HCT116 (cell line): ENCODE data around the gene PSMB9. TPM values are rescaled to one million over a fixed set of nuclear protein-coding genes. Genes with fewer than 3 reads are reported as not detected.

Experiments
- ATAC-seq: fragments of 200-7000 bp; cut with Tn5 transposase; 2 replicates; pipeline ENCODE4 v1.9.1; 2020; ENCODE audit warnings: mild to moderate bottlenecking, moderate library complexity
- BruUV-seq: library from RNA; stranded (reverse); fragments of 400-500 nt; replicated peaks from 2 replicates; lab custom pipeline; 2021; lab: Mats Ljungman, UMichigan
- CTCF ChIA-PET: fragments of 300-600 bp; sonication (Branson Sonifier 250); formaldehyde crosslinking; loops from one replicate; lab custom pipeline; 2021; ENCODE audit warnings: antibody characterized with exemption; lab: Charles Lee
- POLR2A ChIA-PET: fragments of 300-600, 350-600 bp; sonication (Branson Sonifier 250); formaldehyde crosslinking; loops from one replicate; lab custom pipeline; 2021; ENCODE audit warnings: antibody characterized with exemption; lab: Charles Lee
- RAD21 ChIA-PET, 2 experiments: fragments of 300-600 bp; sonication (Branson Sonifier 250); formaldehyde crosslinking; loops; one replicate each; lab custom pipeline; 2023; ENCODE audit warnings: low total read pairs in 2 of 2; ENCODE audit not compliant: uncharacterized antibody in 2 of 2, unreplicated experiment in 2 of 2, low non-redundant PET in 1 of 2; lab: Charles Lee
- DNase-seq: peaks from one replicate; pipeline ENCODE4 v3.0.0-alpha.2; 2010; ENCODE audit warnings: low read depth, low spot score
- H2AFZ ChIP-seq: fragments of 200-600 bp; shearing (Covaris generic), sonication (generic); 2 replicates; pipeline ENCODE4 v1.6.1; 2017; ENCODE audit warnings: low read depth, mixed run types, mixed read lengths, antibody characterized with exemption, low read length; ENCODE audit not compliant: poor library complexity, severe bottlenecking
- H3K27ac ChIP-seq: 2 replicates; pipeline ENCODE4 v1.5.1; 2012; ENCODE audit warnings: low read depth, low read length
- H3K27me3 ChIP-seq: fragments of 200-600 bp; sonication (generic); 2 replicates; pipeline ENCODE4 v1.6.1; 2016; ENCODE audit warnings: mixed run types, low read length, mixed read lengths; ENCODE audit not compliant: insufficient read depth
- H3K36me3 ChIP-seq, 2 experiments: fragments of 200-500 bp in 1 of 2; fragments of 200-600 bp in 1 of 2; sonication (Bioruptor generic) in 1 of 2; sonication (generic) in 1 of 2; 2 replicates each; pipeline versions ENCODE4 v1.5.1 to v1.6.1; 2014 to 2016; ENCODE audit warnings: low read length in 2 of 2, inconsistent platforms in 1 of 2, mixed read lengths in 1 of 2, mixed run types in 1 of 2; ENCODE audit not compliant: insufficient read depth in 2 of 2, control insufficient read depth in 1 of 2
- H3K4me1 ChIP-seq, 2 experiments: fragments of 200-600 bp in 1 of 2; sonication (generic) in 1 of 2; 2 replicates each; pipeline versions ENCODE4 v1.5.1 to v1.6.1; 2012 to 2017; ENCODE audit warnings: low read length in 2 of 2, inconsistent platforms in 1 of 2, mild to moderate bottlenecking in 1 of 2, mixed read lengths in 1 of 2, mixed run types in 1 of 2, moderate library complexity in 1 of 2; ENCODE audit not compliant: insufficient read depth in 2 of 2, control insufficient read depth in 1 of 2
- H3K4me2 ChIP-seq: fragments of 200-600 bp; sonication (generic); 2 replicates; pipeline ENCODE4 v1.6.1; 2017; ENCODE audit warnings: mixed run types, low read length, mixed read lengths
- H3K4me3 ChIP-seq, 2 experiments: fragments of 200-600 bp in 1 of 2; sonication (generic) in 1 of 2; replicated peaks in 1 of 2; 2 replicates each; pipeline ENCODE4 v1.5.1; 2011 to 2016; ENCODE audit warnings: low read length in 2 of 2, control low read depth in 1 of 2, low read depth in 1 of 2, mild to moderate bottlenecking in 1 of 2, mixed read lengths in 1 of 2, mixed run types in 1 of 2
- H3K79me2 ChIP-seq: fragments of 200-600 bp; sonication (generic); 2 replicates; pipeline ENCODE4 v1.6.1; 2017; ENCODE audit warnings: mild to moderate bottlenecking, mixed run types, low read length, moderate library complexity, mixed read lengths; ENCODE audit not compliant: insufficient read depth
- H3K9ac ChIP-seq: fragments of 200-600 bp; sonication (generic); 2 replicates; pipeline ENCODE4 v1.6.1; 2016; ENCODE audit warnings: low read length, mixed read lengths
- H3K9me2 ChIP-seq: fragments of 200-600 bp; sonication (generic), shearing (Covaris generic); 2 replicates; pipeline ENCODE4 v1.6.1; 2017; ENCODE audit warnings: mixed run types, mild to moderate bottlenecking, moderate library complexity; ENCODE audit not compliant: insufficient read depth
- H3K9me3 ChIP-seq, 2 experiments: fragments of 200-500 bp in 1 of 2; fragments of 200-600 bp in 1 of 2; sonication (Bioruptor generic) in 1 of 2; sonication (generic) in 1 of 2; 2 replicates each; pipeline ENCODE4 v1.6.1; 2014 to 2017; ENCODE audit warnings: low read length in 2 of 2, mixed read lengths in 2 of 2, inconsistent platforms in 1 of 2, low read depth in 1 of 2, mild to moderate bottlenecking in 1 of 2, mixed run types in 1 of 2, moderate library complexity in 1 of 2; ENCODE audit not compliant: control insufficient read depth in 1 of 2, insufficient read depth in 1 of 2
- H4K20me1 ChIP-seq: fragments of 200-600 bp; sonication (generic), shearing (Covaris generic); 2 replicates; pipeline ENCODE4 v1.6.1; 2017; ENCODE audit warnings: mixed run types, mild to moderate bottlenecking, moderate library complexity; ENCODE audit not compliant: insufficient read depth
- EGR1 ChIP-seq: IDR thresholded peaks from 2 replicates; pipeline ENCODE4 v1.6.1; 2012; ENCODE audit warnings: low read depth
- EZH2 ChIP-seq: fragments of 200-600 bp; sonication (generic); IDR thresholded peaks from 2 replicates; pipeline ENCODE4 v1.6.1; 2017; ENCODE audit warnings: antibody characterized with exemption, mixed run types
- EZH2phosphoT487 ChIP-seq: fragments of 200-600 bp; IDR thresholded peaks from 2 replicates; pipeline ENCODE4 v1.6.1; 2018; ENCODE audit warnings: antibody characterized with exemption, borderline replicate concordance
- JUND ChIP-seq: IDR thresholded peaks from 2 replicates; pipeline ENCODE4 v1.6.1; 2012
- POLR2A ChIP-seq: IDR thresholded peaks from 2 replicates; pipeline ENCODE4 v1.7.0; 2011; ENCODE audit warnings: borderline replicate concordance; ENCODE audit not compliant: insufficient read depth, insufficient read length; ENCODE audit errors: extremely low read depth
- POLR2AphosphoS5 ChIP-seq: IDR thresholded peaks from 2 replicates; pipeline ENCODE4 v1.6.1; 2011; ENCODE audit warnings: mild to moderate bottlenecking, low read depth, low read length, moderate library complexity
- REST ChIP-seq: IDR thresholded peaks from 2 replicates; pipeline ENCODE4 v1.6.1; 2012; ENCODE audit warnings: low read depth
- SP1 ChIP-seq: IDR thresholded peaks from 2 replicates; pipeline ENCODE4 v1.6.1; 2012; ENCODE audit warnings: low read depth
- SRF ChIP-seq: IDR thresholded peaks from 2 replicates; pipeline ENCODE4 v1.6.1; 2012; ENCODE audit warnings: low read depth
- TCF7L2 ChIP-seq: IDR thresholded peaks from 2 replicates; pipeline ENCODE4 v1.7.0; 2011; ENCODE audit warnings: borderline replicate concordance, inconsistent platforms; ENCODE audit not compliant: insufficient read depth, insufficient read length; ENCODE audit errors: extremely low read depth
- YY1 ChIP-seq: IDR thresholded peaks from 2 replicates; pipeline ENCODE4 v1.6.1; 2011; ENCODE audit warnings: low read length, low read depth, moderate library complexity, mild to moderate bottlenecking; ENCODE audit not compliant: insufficient replicate concordance; ENCODE audit errors: extremely low read depth
- ZBTB33 ChIP-seq: IDR thresholded peaks from 2 replicates; pipeline ENCODE4 v1.6.1; 2011; ENCODE audit warnings: mild to moderate bottlenecking, low read length, moderate library complexity; ENCODE audit not compliant: insufficient replicate concordance; ENCODE audit errors: extremely low read depth
- ZNF274 ChIP-seq: fragments of 200-500 bp; sonication (Bioruptor generic); IDR thresholded peaks from 2 replicates; pipeline ENCODE4 v1.6.1; 2014; ENCODE audit warnings: mild to moderate bottlenecking, low read depth, low read length, inconsistent platforms
- intact Hi-C: fragments of 100-400 bp; cut with micrococcal nuclease; formaldehyde crosslinking; loops from 2 replicates; pipeline ENCODE4 v1.10.0; 2022
- total RNA-seq: library from RNA; stranded (reverse); gene quantifications from one replicate; pipeline ENCODE4 v1.2.1, GENCODE V29; 2021; ENCODE audit not compliant: unreplicated experiment
- TF ChIP-seq, protein P1 (sequence below): IDR thresholded peaks from 2 replicates; pipeline ENCODE4 v1.6.1; 2012
- TF ChIP-seq, protein P2 (sequence below): IDR thresholded peaks from 2 replicates; pipeline ENCODE4 v1.6.1; 2012

Gene PSMB9
- total RNA-seq, 1 experiment from 2014 or later = 8.1 TPM

- intact Hi-C loops = no loop called here
Observed at GRCh38 chr6:32847795-32848194, 6.2 kb upstream of the PSMB9 start.

More at GRCh38 chr6:32847795-32848194, 6.2 kb upstream of the PSMB9 start:
- RAD21 ChIA-PET = no interaction called here
- no peak overlapping the region for H2AFZ ChIP-seq
- H3K9ac ChIP-seq = no peak overlapping the region
- H3K4me3 ChIP-seq = no peak overlapping the region
- TF ChIP-seq EGR1 (no peak), TCF7L2 (no peak), POLR2AphosphoS5 (no peak), SP1 (no peak), REST (no peak), YY1 (no peak), ZNF274 (no peak), EZH2 (no peak), SRF (no peak), JUND (no peak), EZH2phosphoT487 (no peak), POLR2A (no peak), ZBTB33 (no peak)
- TF ChIP-seq, protein P1, sequence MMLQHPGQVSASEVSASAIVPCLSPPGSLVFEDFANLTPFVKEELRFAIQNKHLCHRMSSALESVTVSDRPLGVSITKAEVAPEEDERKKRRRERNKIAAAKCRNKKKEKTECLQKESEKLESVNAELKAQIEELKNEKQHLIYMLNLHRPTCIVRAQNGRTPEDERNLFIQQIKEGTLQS = no peak
- TF ChIP-seq, protein P2, sequence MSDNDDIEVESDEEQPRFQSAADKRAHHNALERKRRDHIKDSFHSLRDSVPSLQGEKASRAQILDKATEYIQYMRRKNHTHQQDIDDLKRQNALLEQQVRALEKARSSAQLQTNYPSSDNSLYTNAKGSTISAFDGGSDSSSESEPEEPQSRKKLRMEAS = no peak
- peaks cover 14 to 23% of the 10 kb centered on the region in 2 experiments; a peak in 3 of 4 replicates for H3K4me1 ChIP-seq
- H3K9me2 ChIP-seq = no peaks in the 10 kb centered on the region
- H3K36me3 ChIP-seq = no peaks in the 10 kb centered on the region; a peak in 1 of 4 replicates
- H3K4me2 ChIP-seq = no peak overlapping the region
- no TSS peak for BruUV-seq
- POLR2A ChIA-PET = no interaction called here
- H3K27me3 ChIP-seq = no peaks in the 10 kb centered on the region
- ATAC-seq (no peak), DNase-seq (no peak)
- no peaks in the 10 kb centered on the region for H3K9me3 ChIP-seq
- CTCF ChIA-PET = no interaction called here
- no peak overlapping the region for H3K27ac ChIP-seq
- no peaks in the 10 kb centered on the region for H4K20me1 ChIP-seq
- H3K79me2 ChIP-seq = no peaks in the 10 kb centered on the region
